Activated CD8-positive, alpha-beta T cell treated with anti-CD3 and anti-CD28 coated beads for 36 hours (primary cell): Measurements from ENCODE around the gene PLEKHN1. TPM values are rescaled to one million over a fixed set of nuclear protein-coding genes. Genes with fewer than 3 reads are reported as not detected.

ENCODE experiments used
- ATAC-seq: fragments of 200-7000 bp; cut with Tn5 transposase; one replicate; pipeline ENCODE4 v1.10.0; 2021; ENCODE audit warnings: mild to moderate bottlenecking, moderate library complexity
- CTCF ChIA-PET: fragments of 350-600 bp; sonication (Branson Sonifier 250); formaldehyde crosslinking; loops from one replicate; lab custom pipeline; 2021; ENCODE audit warnings: antibody characterized with exemption; lab: Charles Lee
- POLR2A ChIA-PET: fragments of 350-600 bp; sonication (Branson Sonifier 250); formaldehyde crosslinking; loops from one replicate; lab custom pipeline; 2021; ENCODE audit warnings: antibody characterized with exemption; lab: Charles Lee
- DNase-seq: peaks from one replicate; pipeline ENCODE4 v3.0.0-alpha.2; 2020
- H3K27ac Mint-ChIP-seq: one replicate; pipeline ENCODE4 v1.8.0; 2021; ENCODE audit warnings: mild to moderate bottlenecking, mixed read lengths
- H3K27me3 Mint-ChIP-seq: one replicate; pipeline ENCODE4 v1.8.0; 2021; ENCODE audit warnings: mixed read lengths
- H3K36me3 Mint-ChIP-seq: one replicate; pipeline ENCODE4 v1.8.0; 2021; ENCODE audit warnings: low read depth, mixed read lengths
- H3K4me1 Mint-ChIP-seq: one replicate; pipeline ENCODE4 v1.8.0; 2021; ENCODE audit warnings: low read depth, mixed read lengths
- H3K4me3 Mint-ChIP-seq: one replicate; pipeline ENCODE4 v1.8.0; 2021; ENCODE audit warnings: mild to moderate bottlenecking, moderate library complexity, mixed read lengths
- H3K9me3 Mint-ChIP-seq: one replicate; pipeline ENCODE4 v1.8.0; 2021; ENCODE audit warnings: mixed read lengths
- intact Hi-C: fragments of 100-400 bp; cut with micrococcal nuclease; formaldehyde crosslinking; loops from one replicate; pipeline ENCODE4 v1.10.0; 2022
- total RNA-seq, 2 experiments: library from RNA; stranded (reverse); gene quantifications; one replicate each; pipeline ENCODE4 v1.2.3, GENCODE V29; 2021
- TF ChIP-seq, protein P1 (sequence below): fragments of 200-600 bp; IDR thresholded peaks from one replicate; pipeline ENCODE4 v1.8.0; 2022; ENCODE audit warnings: antibody characterized with exemption, mild to moderate bottlenecking

PLEKHN1 gene
- total RNA-seq, 2 experiments from 2014 or later, result 1.0 to 1.3 TPM

DNA sequence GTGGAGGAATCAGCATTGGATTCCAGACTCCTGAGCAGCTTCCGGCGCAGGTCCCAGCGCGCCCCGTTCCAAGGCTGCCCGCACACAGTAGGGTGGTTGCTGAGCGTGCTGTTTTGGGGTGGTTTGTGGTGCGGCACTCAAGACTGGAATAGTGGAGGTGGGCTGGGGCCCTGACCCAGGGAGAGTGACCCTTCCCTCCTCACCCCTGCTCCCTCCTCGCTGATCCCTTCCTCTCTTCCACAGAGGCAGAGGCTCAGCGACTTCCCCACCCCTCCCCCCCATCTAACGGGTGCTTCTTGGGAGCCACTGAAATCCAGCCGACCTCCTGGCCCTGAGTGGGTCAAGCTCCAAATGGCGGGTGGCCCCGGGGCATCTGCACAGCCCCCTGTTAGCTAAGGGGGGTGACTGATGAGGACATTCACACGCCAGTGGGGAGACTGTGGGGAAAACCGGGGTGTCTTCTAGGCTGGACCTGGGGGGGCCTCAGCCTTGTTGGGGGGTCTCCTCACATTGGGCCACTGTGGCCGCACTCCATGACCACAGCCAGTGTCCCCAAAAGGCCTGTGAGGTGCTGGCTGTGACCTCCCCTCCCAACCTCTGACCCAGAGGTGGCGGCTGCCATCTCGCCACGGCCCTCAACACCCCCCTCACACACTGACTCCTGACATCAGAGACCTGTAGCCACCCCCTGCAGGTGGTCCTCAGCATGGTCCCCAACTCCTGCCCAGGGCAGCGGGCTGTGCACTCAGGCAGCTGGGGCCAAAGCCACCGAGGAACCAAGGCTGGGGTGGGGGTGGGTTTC is 37.5 kb downstream of the PLEKHN1 start:
- no peak overlapping the region for H3K4me3 Mint-ChIP-seq
- peaks cover 2% of the 10 kb centered on the region for H3K36me3 Mint-ChIP-seq
- ATAC-seq, result no peak
- DNase-seq, result no peak
- ChIA-PET POLR2A (interaction anchor here (0.7 to 1.6 kb wide), 2 partner anchors 10 to 51 kb away, joined by 3 read pairs; partner anchors contain the start of gene ISG15), CTCF (interaction anchor here (1.4 to 5.0 kb wide), 5 partner anchors 11 to 119 kb away, joined by 3 to 37 read pairs (median 22); no protein-coding TSS in a partner anchor)
- no peak overlapping the region for H3K27ac Mint-ChIP-seq
- H3K9me3 Mint-ChIP-seq, result no peaks in the 10 kb centered on the region
- peaks cover 34% of the 10 kb centered on the region for H3K27me3 Mint-ChIP-seq
- intact Hi-C loops, result no loop called here
- TF ChIP-seq, protein P1, sequence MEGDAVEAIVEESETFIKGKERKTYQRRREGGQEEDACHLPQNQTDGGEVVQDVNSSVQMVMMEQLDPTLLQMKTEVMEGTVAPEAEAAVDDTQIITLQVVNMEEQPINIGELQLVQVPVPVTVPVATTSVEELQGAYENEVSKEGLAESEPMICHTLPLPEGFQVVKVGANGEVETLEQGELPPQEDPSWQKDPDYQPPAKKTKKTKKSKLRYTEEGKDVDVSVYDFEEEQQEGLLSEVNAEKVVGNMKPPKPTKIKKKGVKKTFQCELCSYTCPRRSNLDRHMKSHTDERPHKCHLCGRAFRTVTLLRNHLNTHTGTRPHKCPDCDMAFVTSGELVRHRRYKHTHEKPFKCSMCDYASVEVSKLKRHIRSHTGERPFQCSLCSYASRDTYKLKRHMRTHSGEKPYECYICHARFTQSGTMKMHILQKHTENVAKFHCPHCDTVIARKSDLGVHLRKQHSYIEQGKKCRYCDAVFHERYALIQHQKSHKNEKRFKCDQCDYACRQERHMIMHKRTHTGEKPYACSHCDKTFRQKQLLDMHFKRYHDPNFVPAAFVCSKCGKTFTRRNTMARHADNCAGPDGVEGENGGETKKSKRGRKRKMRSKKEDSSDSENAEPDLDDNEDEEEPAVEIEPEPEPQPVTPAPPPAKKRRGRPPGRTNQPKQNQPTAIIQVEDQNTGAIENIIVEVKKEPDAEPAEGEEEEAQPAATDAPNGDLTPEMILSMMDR, result no peak
- H3K4me1 Mint-ChIP-seq, result peaks cover 13% of the 10 kb centered on the region

- Mint-ChIP-seq H3K27me3 (peaks cover 34% of the 10 kb centered on the region), H3K4me3 (no peak overlapping the region), H3K27ac (no peak overlapping the region), H3K36me3 (peaks cover 2% of the 10 kb centered on the region), H3K4me1 (peaks cover 15% of the 10 kb centered on the region), H3K9me3 (peaks cover 2% of the 10 kb centered on the region)
- ATAC-seq, result no peak
- TF ChIP-seq, protein P1, result no peak
- no peak for DNase-seq
- ChIA-PET POLR2A (interaction anchor here (1.6 kb wide), 1 partner anchor 9 kb away, joined by 3 read pairs; the partner anchor contains the start of gene ISG15), CTCF (interaction anchor here (1.4 to 5.0 kb wide), 3 partner anchors 11 to 118 kb away, joined by 3 to 37 read pairs (median 29); no protein-coding TSS in a partner anchor)
- intact Hi-C loops, result no loop called here
Observed at GRCh38 chr1:1004420-1004779, 38.1 kb downstream of the PLEKHN1 start.

- POLR2A ChIA-PET, result interaction anchor here (0.6 to 1.6 kb wide), 3 partner anchors 9 kb away, joined by 3 read pairs; partner anchors contain the start of gene ISG15
- no peak overlapping the region for H3K27ac Mint-ChIP-seq
- TF ChIP-seq, protein P1, result no peak
- DNase-seq (peak; percentile 53), ATAC-seq (peak; percentile 17)
- H3K4me3 Mint-ChIP-seq, result no peak overlapping the region
- peaks cover 2% of the 10 kb centered on the region for H3K36me3 Mint-ChIP-seq
- H3K4me1 Mint-ChIP-seq, result peaks cover 15% of the 10 kb centered on the region
- peaks cover 2% of the 10 kb centered on the region for H3K9me3 Mint-ChIP-seq
- H3K27me3 Mint-ChIP-seq, result peaks cover 34% of the 10 kb centered on the region
- intact Hi-C loops, result no loop called here
- CTCF ChIA-PET, result interaction anchor here (4.2 to 5.0 kb wide), 2 partner anchors 12 to 21 kb away, joined by 29 to 37 read pairs; no protein-coding TSS in a partner anchor
Observed at GRCh38 chr1:1004780-1005697, 38.8 kb downstream of the PLEKHN1 start.

- ChIA-PET CTCF (interaction anchor here (1.4 to 5.0 kb wide), 2 partner anchors 21 to 22 kb away, joined by 5 to 37 read pairs; no protein-coding TSS in a partner anchor), POLR2A (interaction anchor here (0.6 to 1.2 kb wide), 3 partner anchors 8 to 58 kb away, joined by 3 read pairs; no protein-coding TSS in a partner anchor)
- H3K4me3 Mint-ChIP-seq, result no peak overlapping the region
- intact Hi-C loops, result no loop called here
- H3K9me3 Mint-ChIP-seq, result peaks cover 2% of the 10 kb centered on the region
- peaks cover 30% of the 10 kb centered on the region for H3K27me3 Mint-ChIP-seq
- H3K27ac Mint-ChIP-seq, result no peak overlapping the region
- TF ChIP-seq, protein P1, result no peak
- H3K36me3 Mint-ChIP-seq, result no peaks in the 10 kb centered on the region
- H3K4me1 Mint-ChIP-seq, result peaks cover 11% of the 10 kb centered on the region
- DNase-seq (no peak), ATAC-seq (no peak)
Observed at GRCh38 chr1:1005774-1006304, 39.6 kb downstream of the PLEKHN1 start.
